ENCODE data around the gene KMT2E. TPM values are rescaled to one million over a fixed set of nuclear protein-coding genes. Genes with fewer than 3 reads are reported as not detected.

The KMT2E gene
- total and polyA plus RNA-seq, 8 donors = 14.1 to 62.5 (median 32.2) TPM

DNA sequence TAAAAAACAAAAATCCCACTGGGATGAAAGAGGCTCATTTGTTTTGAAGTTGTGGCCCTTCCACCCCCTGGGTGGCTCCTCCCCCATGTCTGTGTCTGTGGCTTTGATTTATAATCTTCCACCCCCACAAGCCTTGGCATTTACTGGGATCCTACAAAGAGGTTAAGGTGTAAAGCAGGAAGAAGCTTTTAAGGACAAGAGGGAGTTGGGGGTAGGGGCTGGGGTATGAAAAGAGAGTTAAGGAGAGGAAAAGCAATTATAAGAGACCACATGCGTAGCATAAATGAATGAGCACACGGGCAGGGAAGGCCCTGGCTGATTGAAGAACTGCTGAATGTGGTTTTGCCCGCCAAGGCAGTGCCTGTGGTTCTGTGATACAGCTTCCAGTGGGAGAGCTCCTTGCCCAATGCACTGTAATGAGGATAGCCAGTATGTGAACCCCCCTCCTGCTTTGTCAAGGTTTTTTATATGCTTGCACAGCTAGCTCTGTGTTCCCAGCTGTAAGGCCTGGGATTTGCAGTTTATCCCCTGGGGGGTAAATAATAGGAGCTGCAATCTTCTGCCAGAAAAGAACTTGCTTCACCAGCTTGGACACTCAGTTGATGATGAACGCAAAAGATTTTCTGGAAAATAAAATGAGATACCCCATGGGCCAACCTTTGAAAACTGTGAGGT lies 34.7 kb upstream of the KMT2E start:
- FAIRE-seq (no peak), ATAC-seq (no peak), DNase-seq (no peak)
- Histone ChIP-seq H3K4me3 (no peak overlapping the region), H3K9me3 (no peaks in the 10 kb centered on the region), H3K27ac (peak overlapping the region in 2 of 4 donors; percentile 66 to 73), H3K36me3 (no peaks in the 10 kb centered on the region), H3K4me1 (peaks cover 19 to 57% (median 43%) of the 10 kb centered on the region in 3 donors), H3K27me3 (no peaks in the 10 kb centered on the region)
- no peak for TF ChIP-seq CTCF (IDR thresholded peaks at IDR 0.05)
- WGBS, 2 donors = 50 to 54% methylated on average over 4 of the region's 4 CpGs
- intact Hi-C loops (cut with DNase I) = no loop called here

- no peaks in the 10 kb centered on the region for H3K36me3 ChIP-seq
- peaks cover 23 to 68% (median 43%) of the 10 kb centered on the region in 3 donors for H3K4me1 ChIP-seq
- FAIRE-seq (no peak), DNase-seq (no peak), ATAC-seq (no peak)
- H3K27me3 ChIP-seq = no peaks in the 10 kb centered on the region
- H3K9me3 ChIP-seq = no peaks in the 10 kb centered on the region
- 69 to 82% methylated on average over 5 of the region's 5 CpGs for WGBS, 2 donors
- intact Hi-C loops (cut with DNase I) = no loop called here
- no peak for TF ChIP-seq CTCF (IDR thresholded peaks at IDR 0.05)
- no peak overlapping the region for H3K27ac ChIP-seq
- H3K4me3 ChIP-seq = no peak overlapping the region
Measured at GRCh38 chr7:104980440-104980839, 33.6 kb upstream of the KMT2E start.

DNA sequence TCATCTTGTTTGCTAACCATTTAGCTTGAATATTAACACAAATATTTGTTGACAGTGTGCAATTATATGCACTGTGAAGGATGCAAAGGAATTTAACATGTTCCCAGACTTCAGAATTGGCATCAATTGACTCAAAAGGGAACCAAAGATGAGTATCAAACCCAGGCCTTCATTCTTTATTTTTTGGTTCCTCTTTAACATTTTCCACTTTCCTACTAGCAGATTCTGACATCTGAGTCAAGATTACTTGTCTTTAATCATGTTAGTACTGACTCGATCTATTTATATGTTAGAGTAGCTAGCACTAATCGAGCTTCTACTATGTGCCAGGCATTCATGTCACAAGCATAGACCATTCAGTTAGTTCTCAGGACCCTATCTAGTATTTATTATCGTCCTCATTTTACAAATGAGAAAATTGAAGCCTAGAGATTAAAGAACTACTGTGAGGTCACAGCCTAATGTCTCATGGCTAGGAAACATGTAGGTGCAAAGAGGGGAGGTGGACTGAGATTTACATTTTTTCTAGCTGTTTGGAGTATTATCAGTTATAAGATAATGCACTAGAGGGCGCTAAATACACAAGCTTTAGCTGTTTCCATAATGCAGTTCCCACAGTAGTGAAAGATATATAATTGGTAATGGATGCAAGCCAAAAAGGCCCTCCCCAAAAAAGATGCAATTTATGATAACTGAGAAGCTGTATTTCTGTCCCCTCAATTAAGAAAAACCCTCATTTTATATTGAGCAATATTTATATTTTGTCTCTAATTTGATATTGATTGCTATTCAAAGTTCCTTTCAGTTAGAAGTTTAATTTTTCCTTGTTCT lies 32.9 kb upstream of the KMT2E start:
- no peaks in the 10 kb centered on the region for H3K27me3 ChIP-seq
- TF ChIP-seq CTCF (IDR thresholded peaks at IDR 0.05) = peak; percentile 17 to 68 (median 40)
- H3K4me3 ChIP-seq = no peak overlapping the region
- FAIRE-seq (no peak), DNase-seq (no peak), ATAC-seq (no peak)
- peak overlapping the region in 1 of 4 donors; percentile 24 for H3K27ac ChIP-seq
- WGBS, 2 donors = 23 to 24% methylated on average over 4 of the region's 4 CpGs
- peaks cover 23 to 69% (median 43%) of the 10 kb centered on the region in 3 donors for H3K4me1 ChIP-seq
- intact Hi-C loops (cut with DNase I) = no loop called here
- H3K36me3 ChIP-seq = no peaks in the 10 kb centered on the region
- no peaks in the 10 kb centered on the region for H3K9me3 ChIP-seq

DNA sequence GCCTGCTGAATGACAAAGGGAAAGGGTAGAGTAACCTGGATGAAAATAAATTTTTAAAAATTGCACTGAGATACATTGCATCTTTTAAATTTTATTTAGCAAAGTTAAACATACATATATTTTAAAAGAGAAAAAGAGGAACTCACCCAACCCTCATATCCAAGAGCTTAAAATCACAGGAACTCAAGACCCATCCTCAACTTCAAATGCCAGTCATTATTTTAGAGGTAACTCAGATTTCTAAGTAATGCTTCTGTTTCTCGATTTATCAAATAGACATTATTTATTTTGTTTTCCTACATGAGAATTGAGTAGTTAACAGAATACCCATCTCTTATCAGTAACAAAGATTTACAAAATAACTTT lies 32.4 kb upstream of the KMT2E start:
- TF ChIP-seq CTCF (IDR thresholded peaks at IDR 0.05) = no peak
- H3K36me3 ChIP-seq = no peaks in the 10 kb centered on the region
- DNase-seq (no peak), FAIRE-seq (no peak), ATAC-seq (no peak)
- H3K9me3 ChIP-seq = no peaks in the 10 kb centered on the region
- H3K4me1 ChIP-seq = peaks cover 22 to 63% (median 42%) of the 10 kb centered on the region in 3 donors
- H3K27ac ChIP-seq = no peak overlapping the region
- H3K4me3 ChIP-seq = no peak overlapping the region
- intact Hi-C loops (cut with DNase I) = no loop called here
- 44 to 52% methylated on average over 1 of the region's 1 CpG for WGBS, 2 donors
- H3K27me3 ChIP-seq = no peaks in the 10 kb centered on the region

Data from pancreas (tissue), 10 donors.